ENCODE results near the gene ETS2.

Gene ETS2

GRCh38 chr21:38761531-38761930 is 44.2 kb upstream of the ETS2 start:
- no peak overlapping the region for H3K27ac ChIP-seq (ENCODE audit: low read length)
- peaks cover 4% of the 10 kb centered on the region; the same call in 1 of the 2 replicates for H3F3A ChIP-seq (ENCODE audit: insufficient read depth, low read length)
- H3K9me3 ChIP-seq (replicated peaks; ENCODE audit: insufficient read depth, low read length), result no peaks in the 10 kb centered on the region
- no peaks in the 10 kb centered on the region for H3K79me2 ChIP-seq (ENCODE audit: low read length)
- TF ChIP-seq CTCF (IDR thresholded peaks at IDR 0.05; ENCODE audit: low read length) (no peak), EZH2phosphoT487 (IDR thresholded peaks at IDR 0.05; ENCODE audit: low read length) (no peak), EZH2 (optimal IDR thresholded peaks at IDR 0.05; ENCODE audit: low read depth, low read length) (no peak)
- no peak for DNase-seq
- peaks cover 95% of the 10 kb centered on the region for H3K27me3 ChIP-seq (replicated peaks; ENCODE audit: insufficient read depth, low read length)
- no peaks in the 10 kb centered on the region for H3K36me3 ChIP-seq (replicated peaks; ENCODE audit: insufficient read depth, low read length)
- no peaks in the 10 kb centered on the region for H3K9me2 ChIP-seq (replicated peaks; ENCODE audit: insufficient read depth, low read length)
- no peak overlapping the region for H2AFZ ChIP-seq (ENCODE audit: low read length)
- no peak overlapping the region for H3K9ac ChIP-seq (ENCODE audit: low read length)
- H4K20me1 ChIP-seq (ENCODE audit: insufficient read depth, low read length), result no peaks in the 10 kb centered on the region
- H3K4me2 ChIP-seq (ENCODE audit: low read depth, low read length), result no peak overlapping the region
- 0 out of 2 replicates have a peak, but pooled peaks cover 3% of the 10 kb centered on the region for H3K4me1 ChIP-seq (ENCODE audit: low read length)
- no peak overlapping the region for H3K4me3 ChIP-seq (ENCODE audit: low read length)

GRCh38 chr21:38765056-38765455 is 40.7 kb upstream of the ETS2 start:
- peaks cover 4% of the 10 kb centered on the region; the same call in 1 of the 2 replicates for H4K20me1 ChIP-seq (ENCODE audit: insufficient read depth, low read length)
- peaks cover 15% of the 10 kb centered on the region for H3K4me1 ChIP-seq (ENCODE audit: low read length)
- H3K4me2 ChIP-seq (ENCODE audit: low read depth, low read length), result no peak overlapping the region
- H2AFZ ChIP-seq (ENCODE audit: low read length), result no peak overlapping the region
- no peak for DNase-seq
- H3K79me2 ChIP-seq (ENCODE audit: low read length), result no peaks in the 10 kb centered on the region
- H3K4me3 ChIP-seq (ENCODE audit: low read length), result no peak overlapping the region
- H3K9me2 ChIP-seq (replicated peaks; ENCODE audit: insufficient read depth, low read length), result no peaks in the 10 kb centered on the region
- no peak overlapping the region for H3K9ac ChIP-seq (ENCODE audit: low read length)
- H3K27me3 ChIP-seq (replicated peaks; ENCODE audit: insufficient read depth, low read length), result peaks cover 89% of the 10 kb centered on the region
- no peak overlapping the region for H3K27ac ChIP-seq (ENCODE audit: low read length)
- no peaks in the 10 kb centered on the region for H3K9me3 ChIP-seq (replicated peaks; ENCODE audit: insufficient read depth, low read length)
- H3K36me3 ChIP-seq (replicated peaks; ENCODE audit: insufficient read depth, low read length), result no peaks in the 10 kb centered on the region
- TF ChIP-seq CTCF (IDR thresholded peaks at IDR 0.05; ENCODE audit: low read length), result no peak
- TF ChIP-seq EZH2phosphoT487 (IDR thresholded peaks at IDR 0.05; ENCODE audit: low read length), result no peak
- no peak for TF ChIP-seq EZH2 (optimal IDR thresholded peaks at IDR 0.05; ENCODE audit: low read depth, low read length)
- H3F3A ChIP-seq (ENCODE audit: insufficient read depth, low read length), result peaks cover 24% of the 10 kb centered on the region

DNA sequence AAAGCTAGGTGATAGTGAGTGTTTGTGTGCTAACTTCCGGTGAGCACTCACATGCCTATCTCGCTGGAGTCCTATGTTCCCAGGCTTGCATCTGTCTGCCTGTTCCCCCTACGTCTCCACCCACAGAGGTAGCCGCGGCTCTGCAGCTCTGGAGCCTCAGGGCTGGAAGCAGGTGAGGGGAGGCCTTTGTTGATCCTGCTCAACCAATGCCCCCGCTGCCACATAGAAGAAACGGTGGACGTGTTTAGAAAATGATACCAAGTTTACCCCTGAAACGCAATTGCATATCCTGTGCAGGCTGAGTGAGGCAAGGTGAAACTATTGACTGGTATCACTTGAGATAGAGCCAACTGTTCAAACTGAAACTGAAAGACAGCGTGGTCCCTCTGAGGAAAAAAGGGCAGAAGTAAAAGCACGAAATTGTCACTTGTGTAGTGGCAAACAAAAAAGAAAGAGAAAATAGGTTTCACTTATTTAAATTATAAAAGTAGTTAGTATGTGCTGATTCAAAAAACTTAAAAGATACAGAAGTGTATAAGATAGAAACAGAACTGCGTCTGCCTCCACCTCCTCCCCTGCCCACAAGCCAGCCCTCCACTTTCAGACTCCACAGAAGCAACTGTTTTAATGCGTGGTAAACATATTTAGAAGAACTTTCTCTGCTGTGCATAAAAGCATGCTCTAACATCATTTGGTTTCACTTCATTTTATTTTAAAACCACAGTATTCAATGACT is 38.6 kb upstream of the ETS2 start:
- Histone ChIP-seq H4K20me1 (ENCODE audit: insufficient read depth, low read length) (peaks cover 4% of the 10 kb centered on the region; the same call in 1 of the 2 replicates), H3K9me3 (replicated peaks; ENCODE audit: insufficient read depth, low read length) (no peaks in the 10 kb centered on the region), H3K36me3 (replicated peaks; ENCODE audit: insufficient read depth, low read length) (no peaks in the 10 kb centered on the region), H3K4me2 (ENCODE audit: low read depth, low read length) (peak overlapping the region; percentile 62), H3K27ac (ENCODE audit: low read length) (peak overlapping the region; percentile 48; the same call in 1 of the 2 replicates), H3K79me2 (ENCODE audit: low read length) (no peaks in the 10 kb centered on the region), H3K9me2 (replicated peaks; ENCODE audit: insufficient read depth, low read length) (no peaks in the 10 kb centered on the region), H2AFZ (ENCODE audit: low read length) (peak overlapping the region; percentile 25; the same call in 1 of the 2 replicates), H3F3A (ENCODE audit: insufficient read depth, low read length) (peaks cover 24% of the 10 kb centered on the region), H3K4me1 (ENCODE audit: low read length) (peaks cover 15% of the 10 kb centered on the region), H3K27me3 (replicated peaks; ENCODE audit: insufficient read depth, low read length) (peaks cover 89% of the 10 kb centered on the region), H3K9ac (ENCODE audit: low read length) (no peak overlapping the region), H3K4me3 (ENCODE audit: low read length) (peak overlapping the region; percentile 42)
- TF ChIP-seq CTCF (IDR thresholded peaks at IDR 0.05; ENCODE audit: low read length) (no peak), EZH2phosphoT487 (IDR thresholded peaks at IDR 0.05; ENCODE audit: low read length) (peak; percentile 95), EZH2 (optimal IDR thresholded peaks at IDR 0.05; ENCODE audit: low read depth, low read length) (no peak)
- DNase-seq, result peak; percentile 99
